GM23248 (cell line): ENCODE data around the gene RNF121. TPM values are rescaled to one million over a fixed set of nuclear protein-coding genes. Genes with fewer than 3 reads are reported as not detected.

ENCODE experiments used
- DNase-seq: peaks from one replicate; pipeline ENCODE4 v3.0.0-alpha.2; 2015
- H2AFZ ChIP-seq: fragments of 200-600 bp; sonication (generic); 2 replicates; pipeline ENCODE4 v1.6.1; 2016; ENCODE audit warnings: antibody characterized with exemption
- H3F3A ChIP-seq: fragments of 200-600 bp; sonication (generic); 2 replicates; pipeline ENCODE4 v1.6.1; 2016; ENCODE audit warnings: mild to moderate bottlenecking, antibody characterized with exemption, mixed run types; ENCODE audit not compliant: insufficient read depth
- H3K27ac ChIP-seq: fragments of 200-600 bp; sonication (generic); 2 replicates; pipeline ENCODE4 v1.5.1; 2016; ENCODE audit warnings: mild to moderate bottlenecking
- H3K27me3 ChIP-seq: fragments of 200-600 bp; sonication (generic); replicated peaks from 2 replicates; pipeline ENCODE4 v1.6.1; 2016; ENCODE audit warnings: mild to moderate bottlenecking; ENCODE audit not compliant: insufficient read depth
- H3K36me3 ChIP-seq: fragments of 200-600 bp; sonication (generic); 2 replicates; pipeline ENCODE4 v1.6.1; 2016; ENCODE audit warnings: low read depth, mild to moderate bottlenecking
- H3K4me1 ChIP-seq: fragments of 200-600 bp; sonication (generic); 2 replicates; pipeline ENCODE4 v1.6.1; 2016; ENCODE audit warnings: mild to moderate bottlenecking; ENCODE audit not compliant: insufficient read depth
- H3K4me2 ChIP-seq: fragments of 200-600 bp; sonication (generic); one replicate; pipeline ENCODE4 v1.6.1; 2016; ENCODE audit warnings: mild to moderate bottlenecking; ENCODE audit not compliant: unreplicated experiment
- H3K4me3 ChIP-seq: fragments of 200-600 bp; sonication (generic); 2 replicates; pipeline ENCODE4 v1.5.1; 2016; ENCODE audit warnings: mild to moderate bottlenecking
- H3K79me2 ChIP-seq: fragments of 200-600 bp; sonication (generic); 2 replicates; pipeline ENCODE4 v1.6.1; 2016; ENCODE audit warnings: mild to moderate bottlenecking; ENCODE audit not compliant: insufficient read depth
- H3K9ac ChIP-seq: fragments of 200-600 bp; sonication (generic); 2 replicates; pipeline ENCODE4 v1.6.1; 2016; ENCODE audit warnings: mild to moderate bottlenecking
- H3K9me2 ChIP-seq: fragments of 200-600 bp; sonication (generic); 2 replicates; pipeline ENCODE4 v1.6.1; 2016; ENCODE audit warnings: mixed run types, mild to moderate bottlenecking, moderate library complexity; ENCODE audit not compliant: insufficient read depth
- H3K9me3 ChIP-seq: fragments of 200-600 bp; sonication (generic); one replicate; pipeline ENCODE4 v1.6.1; 2017; ENCODE audit warnings: low read depth
- H4K20me1 ChIP-seq: fragments of 200-600 bp; sonication (generic); 2 replicates; pipeline ENCODE4 v1.6.0; 2016; ENCODE audit not compliant: insufficient read depth
- EZH2 ChIP-seq: fragments of 200-600 bp; sonication (generic); IDR thresholded peaks from 2 replicates; pipeline ENCODE4 v1.6.1; 2018; ENCODE audit warnings: antibody characterized with exemption, mild to moderate bottlenecking; ENCODE audit not compliant: insufficient read depth, poor library complexity, severe bottlenecking
- EZH2phosphoT487 ChIP-seq: fragments of 200-600 bp; sonication (generic); IDR thresholded peaks from 2 replicates; pipeline ENCODE4 v1.6.1; 2018; ENCODE audit warnings: antibody characterized with exemption, moderate library complexity, mild to moderate bottlenecking, low read depth; ENCODE audit not compliant: insufficient read depth
- WGBS, 2 experiments: methylation state at CpG; one replicate each; pipeline ENCODE4 v1.1.6; 2015 to 2017; ENCODE audit warnings: low lambda C conversion rate in 2 of 2, low coverage in 1 of 2; ENCODE audit errors: missing lambda C conversion rate in 2 of 2; 5-methylcytosine and 5-hydroxymethylcytosine counted together
- in situ Hi-C: fragments of 300-500 bp; cut with MboI; formaldehyde crosslinking; loops from 2 replicates; pipeline ENCODE4 v1.15.0; 2020
- polyA plus RNA-seq: library from polyadenylated mRNA; unstranded; fragments of >200 nt; fragmentation: Nextera tagmentation; extraction: Ambion mirVana; gene quantifications from 2 replicates; pipeline ENCODE4 v1.2.1, GENCODE V29; 2016
- total RNA-seq: library from RNA; depleted of rRNA; stranded (reverse); fragments of >200 nt; shearing (Covaris generic); gene quantifications from 2 replicates; pipeline ENCODE4 v1.2.3, GENCODE V29; 2014

Gene RNF121
- total and polyA plus RNA-seq, 2 experiments from 2014 or later: 19.9 to 20.3 TPM

DNA sequence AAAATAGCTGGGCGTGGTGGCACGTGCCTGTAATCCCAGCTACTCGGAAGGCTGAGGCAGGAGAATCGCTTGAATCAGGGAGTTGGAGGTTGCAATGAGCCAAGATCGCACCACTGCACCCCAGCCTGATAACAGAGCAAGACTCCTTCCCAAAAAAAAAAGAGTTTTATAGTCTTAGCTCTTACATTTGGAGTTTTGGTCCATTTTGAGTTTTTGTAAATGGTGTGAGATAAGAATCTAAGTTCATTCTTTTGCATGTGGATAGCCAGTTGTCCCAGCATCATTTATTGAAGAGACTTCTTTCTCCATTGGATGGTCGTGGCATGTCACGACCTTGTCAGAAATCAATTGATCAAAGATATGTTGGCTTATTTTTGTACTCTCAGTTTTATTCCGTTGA, 34.6 kb downstream of the RNF121 start:
- no peak for DNase-seq
- Histone ChIP-seq H3K27me3 (no peaks in the 10 kb centered on the region), H3K4me1 (peaks cover 14% of the 10 kb centered on the region), H3K9ac (no peak overlapping the region), H4K20me1 (no peaks in the 10 kb centered on the region), H3K9me2 (no peaks in the 10 kb centered on the region), H3K79me2 (peaks cover 16% of the 10 kb centered on the region), H3K36me3 (peaks cover 23% of the 10 kb centered on the region), H3K27ac (no peak overlapping the region), H3K4me2 (no peak overlapping the region), H3F3A (peaks cover 17% of the 10 kb centered on the region), H2AFZ (no peak overlapping the region), H3K9me3 (no peaks in the 10 kb centered on the region), H3K4me3 (no peak overlapping the region)
- no peak for TF ChIP-seq EZH2
- no peak for TF ChIP-seq EZH2phosphoT487
- in situ Hi-C loops: no loop called here
- WGBS, 2 experiments: 94 to 96% methylated on average over 8 of the region's 8 CpGs

DNA sequence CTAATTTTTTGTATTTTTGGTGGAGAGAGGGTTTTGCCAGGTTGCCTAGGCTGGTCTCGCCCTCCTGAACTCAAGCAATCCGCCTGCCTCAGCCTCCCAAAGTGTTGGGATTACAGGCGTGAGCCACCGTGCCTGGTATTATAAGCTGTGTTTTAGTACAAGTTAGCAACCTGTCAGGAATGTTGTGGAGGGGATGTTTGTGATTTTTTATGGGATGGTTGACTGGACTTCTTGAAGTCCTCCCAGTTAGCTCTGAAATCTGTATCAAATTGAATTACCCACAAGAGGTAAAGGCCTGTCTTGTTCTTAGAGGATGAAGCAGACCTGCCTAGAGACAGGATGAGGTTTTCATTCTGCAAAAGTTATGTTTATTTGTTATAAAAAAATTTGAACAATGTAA, 35.8 kb downstream of the RNF121 start:
- peaks cover 14% of the 10 kb centered on the region for H3K4me1 ChIP-seq
- H3F3A ChIP-seq: peaks cover 17% of the 10 kb centered on the region
- no peaks in the 10 kb centered on the region for H3K9me2 ChIP-seq
- H4K20me1 ChIP-seq: no peaks in the 10 kb centered on the region
- H3K9ac ChIP-seq: no peak overlapping the region
- no peaks in the 10 kb centered on the region for H3K9me3 ChIP-seq
- no peak overlapping the region for H2AFZ ChIP-seq
- in situ Hi-C loops: no loop called here
- H3K36me3 ChIP-seq: peaks cover 24% of the 10 kb centered on the region
- no peak for TF ChIP-seq EZH2phosphoT487
- no peak for TF ChIP-seq EZH2
- 90 to 94% methylated on average over 4 of the region's 4 CpGs for WGBS, 2 experiments
- H3K79me2 ChIP-seq: peaks cover 8% of the 10 kb centered on the region; the same call in 1 of the 2 replicates
- H3K4me2 ChIP-seq: no peak overlapping the region
- no peaks in the 10 kb centered on the region for H3K27me3 ChIP-seq
- H3K27ac ChIP-seq: no peak overlapping the region
- no peak for DNase-seq
- no peak overlapping the region for H3K4me3 ChIP-seq

DNA sequence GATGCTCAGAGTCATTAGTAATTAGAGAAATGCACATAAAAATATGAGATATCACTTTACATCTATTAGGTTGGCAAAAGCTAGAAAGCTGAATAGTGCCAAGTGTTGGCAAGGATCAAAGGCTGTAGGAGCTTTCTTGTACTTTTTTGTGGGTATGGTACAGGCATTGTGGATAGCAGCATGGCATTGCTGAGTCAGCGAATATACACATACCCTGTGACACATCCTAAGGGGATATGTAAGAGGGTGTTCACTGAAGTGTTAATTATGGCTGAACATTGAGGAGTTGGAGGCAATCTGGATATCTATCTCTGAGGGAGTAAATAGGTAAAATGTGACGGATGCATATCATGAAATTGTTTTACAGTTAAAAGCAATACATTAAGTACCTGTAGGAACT, 42.8 kb downstream of the RNF121 start:
- H3K9me2 ChIP-seq: no peaks in the 10 kb centered on the region
- H3K79me2 ChIP-seq: peaks cover 5% of the 10 kb centered on the region; the same call in 1 of the 2 replicates
- H3F3A ChIP-seq: peaks cover 13% of the 10 kb centered on the region; the same call in 1 of the 2 replicates
- H3K4me3 ChIP-seq: no peak overlapping the region
- H3K9ac ChIP-seq: no peak overlapping the region
- in situ Hi-C loops: no loop called here
- DNase-seq: no peak
- H2AFZ ChIP-seq: no peak overlapping the region
- 0 out of 2 replicates have a peak, but pooled peaks cover 9% of the 10 kb centered on the region for H3K4me1 ChIP-seq
- no peaks in the 10 kb centered on the region for H3K27me3 ChIP-seq
- H3K4me2 ChIP-seq: no peak overlapping the region
- H4K20me1 ChIP-seq: no peaks in the 10 kb centered on the region
- H3K27ac ChIP-seq: no peak overlapping the region
- 93 to 95% methylated on average over 2 of the region's 2 CpGs for WGBS, 2 experiments
- TF ChIP-seq EZH2phosphoT487 (no peak), EZH2 (no peak)
- H3K9me3 ChIP-seq: no peaks in the 10 kb centered on the region
- H3K36me3 ChIP-seq: peaks cover 9% of the 10 kb centered on the region; the same call in 1 of the 2 replicates

DNA sequence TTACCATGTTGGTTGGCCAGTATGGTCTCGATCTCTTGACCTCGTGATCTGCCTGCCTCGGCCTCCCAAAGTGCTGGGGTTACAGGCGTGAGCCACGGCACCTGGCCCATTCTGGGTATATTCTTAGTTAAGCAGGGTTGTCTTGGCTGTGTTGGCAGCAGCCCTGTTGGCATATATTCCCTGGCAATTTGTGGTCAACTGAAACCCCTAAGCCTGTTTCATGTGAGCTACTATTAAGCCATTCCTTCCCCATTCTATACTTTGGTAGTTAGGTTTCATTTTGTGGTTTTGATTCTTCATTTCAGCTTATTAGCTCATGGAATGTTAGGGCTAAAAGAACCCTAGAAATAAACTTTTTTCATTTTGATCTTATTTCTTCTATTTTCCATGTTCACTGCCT, 47.7 kb downstream of the RNF121 start:
- no peak overlapping the region for H3K9ac ChIP-seq
- H3K4me2 ChIP-seq: no peak overlapping the region
- no peaks in the 10 kb centered on the region for H3K27me3 ChIP-seq
- H3K79me2 ChIP-seq: peaks cover 10% of the 10 kb centered on the region; the same call in 1 of the 2 replicates
- peaks cover 13% of the 10 kb centered on the region; the same call in 1 of the 2 replicates for H3F3A ChIP-seq
- no peak overlapping the region for H2AFZ ChIP-seq
- peaks cover 6% of the 10 kb centered on the region; the same call in 1 of the 2 replicates for H3K36me3 ChIP-seq
- H3K4me1 ChIP-seq: 0 out of 2 replicates have a peak, but pooled peaks cover 9% of the 10 kb centered on the region
- H3K9me3 ChIP-seq: no peaks in the 10 kb centered on the region
- TF ChIP-seq EZH2 (no peak), EZH2phosphoT487 (no peak)
- no peaks in the 10 kb centered on the region for H3K9me2 ChIP-seq
- DNase-seq: no peak
- H3K4me3 ChIP-seq: no peak overlapping the region
- in situ Hi-C loops: no loop called here
- no peak overlapping the region for H3K27ac ChIP-seq
- no peaks in the 10 kb centered on the region for H4K20me1 ChIP-seq
- WGBS, 2 experiments: 87 to 95% methylated on average over 5 of the region's 5 CpGs
